ENCODE results near the gene NR1H4.

DNA sequence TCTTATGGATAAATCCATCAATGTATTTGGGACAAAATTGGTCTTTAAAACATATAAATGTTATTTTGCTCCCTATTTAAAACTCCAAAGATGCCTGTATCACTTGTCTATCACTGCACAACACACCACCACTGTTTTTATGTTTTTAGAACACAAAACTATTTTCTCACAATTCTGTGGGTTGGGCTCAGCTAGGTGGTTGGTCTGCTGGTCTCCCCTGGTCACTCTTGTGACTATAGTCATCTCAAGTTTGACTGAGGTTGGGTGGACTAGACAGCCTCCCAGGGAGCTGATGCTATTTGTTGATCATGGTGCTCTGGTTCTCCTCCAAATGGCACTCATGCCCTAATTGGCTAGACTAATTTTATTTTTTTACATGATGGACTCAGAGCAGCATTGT lies 39.5 kb upstream of the NR1H4 start:
- TF ChIP-seq, protein P1, sequence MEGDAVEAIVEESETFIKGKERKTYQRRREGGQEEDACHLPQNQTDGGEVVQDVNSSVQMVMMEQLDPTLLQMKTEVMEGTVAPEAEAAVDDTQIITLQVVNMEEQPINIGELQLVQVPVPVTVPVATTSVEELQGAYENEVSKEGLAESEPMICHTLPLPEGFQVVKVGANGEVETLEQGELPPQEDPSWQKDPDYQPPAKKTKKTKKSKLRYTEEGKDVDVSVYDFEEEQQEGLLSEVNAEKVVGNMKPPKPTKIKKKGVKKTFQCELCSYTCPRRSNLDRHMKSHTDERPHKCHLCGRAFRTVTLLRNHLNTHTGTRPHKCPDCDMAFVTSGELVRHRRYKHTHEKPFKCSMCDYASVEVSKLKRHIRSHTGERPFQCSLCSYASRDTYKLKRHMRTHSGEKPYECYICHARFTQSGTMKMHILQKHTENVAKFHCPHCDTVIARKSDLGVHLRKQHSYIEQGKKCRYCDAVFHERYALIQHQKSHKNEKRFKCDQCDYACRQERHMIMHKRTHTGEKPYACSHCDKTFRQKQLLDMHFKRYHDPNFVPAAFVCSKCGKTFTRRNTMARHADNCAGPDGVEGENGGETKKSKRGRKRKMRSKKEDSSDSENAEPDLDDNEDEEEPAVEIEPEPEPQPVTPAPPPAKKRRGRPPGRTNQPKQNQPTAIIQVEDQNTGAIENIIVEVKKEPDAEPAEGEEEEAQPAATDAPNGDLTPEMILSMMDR (IDR thresholded peaks at IDR 0.05) = no peak
- TF ChIP-seq POLR2A (IDR thresholded peaks at IDR 0.05) (no peak), POLR2AphosphoS5 (IDR thresholded peaks at IDR 0.05) (no peak)

Measured in breast epithelium (tissue), 3 donors.